GM18861 (cell line): ENCODE measurements around the gene CDK7.
"Not testable (repeated sequence)": the region's sequence is repeated elsewhere in the genome, so short reads cannot be mapped to it uniquely, and the experiment has no call there.

ENCODE experiments used
- ATAC-seq: cut with Tn5 transposase; IDR thresholded peaks from one replicate; pipeline ENCODE4 v1.9.1; 2021; ENCODE audit not compliant: unreplicated experiment

CDK7 gene

DNA sequence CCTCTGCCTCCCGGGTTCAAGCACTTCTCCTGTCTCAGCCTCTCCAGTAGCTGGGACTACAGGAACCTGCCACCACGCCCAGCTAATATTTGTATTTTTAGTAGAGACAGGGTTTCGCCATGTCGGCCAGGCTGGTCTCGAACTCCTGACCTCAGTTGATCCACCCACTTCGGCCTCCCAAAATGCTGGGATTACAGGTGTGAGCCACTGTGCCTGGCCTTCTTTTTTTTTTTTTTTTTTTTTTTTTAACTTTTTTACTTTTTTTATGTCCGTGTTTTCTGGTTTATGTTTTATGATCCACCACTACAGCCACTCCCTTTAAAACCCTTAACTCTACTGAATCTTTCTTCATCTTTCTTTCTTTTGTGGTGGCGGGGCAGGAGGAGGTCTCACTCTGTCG lies 2.0 kb downstream of the CDK7 start:
- not testable (repeated sequence) for ATAC-seq

GRCh38 chr5:69237877-69238276 lies 3.2 kb downstream of the CDK7 start:
- no peak for ATAC-seq

DNA sequence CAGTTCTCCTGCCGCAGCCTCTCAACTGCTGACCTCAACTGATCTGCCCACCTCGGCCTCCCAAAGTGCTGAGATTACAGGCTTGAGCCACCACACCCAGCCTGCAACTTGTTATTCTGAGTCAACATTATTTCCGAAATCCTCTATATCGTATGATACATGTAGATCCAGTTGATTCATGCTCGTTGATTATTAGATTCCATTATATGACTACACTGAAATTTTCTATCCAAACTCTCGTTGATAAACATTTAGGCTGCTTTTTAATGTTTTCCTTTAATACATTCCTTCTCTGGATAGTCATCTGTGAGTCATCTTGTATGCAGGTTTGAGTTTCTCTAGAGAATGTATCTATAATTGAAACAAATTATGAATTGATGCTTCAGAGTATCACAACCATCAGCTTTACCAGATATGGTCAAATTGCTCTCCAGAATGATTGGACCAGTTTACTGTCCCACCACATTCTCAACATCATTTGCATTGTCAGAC lies 4.1 kb downstream of the CDK7 start:
- ATAC-seq, result no peak

GRCh38 chr5:69242215-69242927 lies 7.7 kb downstream of the CDK7 start:
- no peak for ATAC-seq

- ATAC-seq, result no peak
These were observed 10.3 kb downstream of the CDK7 start for GRCh38 chr5:69245031-69245430.

DNA sequence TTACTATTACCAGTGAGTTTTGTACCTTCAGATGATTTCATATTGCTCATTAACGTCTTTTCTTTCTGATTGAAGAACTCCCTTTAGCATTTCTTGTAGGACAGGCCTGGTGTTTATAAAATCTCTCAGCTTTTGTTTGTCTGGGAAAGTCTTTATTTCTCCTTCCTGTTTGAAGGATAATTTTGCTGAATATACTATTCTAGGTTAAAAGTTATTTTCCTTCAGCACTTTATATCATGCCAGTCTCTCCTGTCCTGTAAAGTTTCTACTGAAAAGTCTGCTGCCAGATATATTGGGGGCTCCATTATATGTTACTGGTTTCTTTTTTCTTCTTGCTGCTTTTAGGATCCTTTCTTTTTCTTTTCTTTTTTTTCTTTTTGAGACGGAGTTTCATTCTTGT lies 13.3 kb downstream of the CDK7 start:
- ATAC-seq, result no peak

DNA sequence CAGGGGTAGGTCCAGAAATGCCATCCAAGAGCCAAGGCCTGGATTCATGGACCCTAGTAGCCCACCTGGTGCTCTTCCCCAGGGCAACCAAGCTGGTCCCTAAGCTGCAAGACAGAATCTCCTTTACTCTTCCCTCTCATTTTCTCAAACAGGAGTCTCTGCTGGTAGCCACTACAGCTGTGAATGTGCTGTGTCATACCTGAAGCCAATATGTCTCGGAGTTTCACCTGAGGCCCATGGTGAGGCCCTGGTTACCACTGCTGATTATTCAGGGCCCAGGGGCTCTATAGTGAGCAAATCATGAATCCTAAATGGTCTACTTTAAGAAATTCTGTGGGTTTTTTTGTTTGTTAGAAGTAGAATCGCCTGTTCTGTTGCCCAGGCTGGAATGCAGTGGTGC lies 15.9 kb downstream of the CDK7 start:
- no peak for ATAC-seq

GRCh38 chr5:69252437-69252836 lies 17.8 kb downstream of the CDK7 start:
- ATAC-seq, result no peak

- not testable (repeated sequence) for ATAC-seq
These were observed 21.3 kb downstream of the CDK7 start for GRCh38 chr5:69255940-69256339.

DNA sequence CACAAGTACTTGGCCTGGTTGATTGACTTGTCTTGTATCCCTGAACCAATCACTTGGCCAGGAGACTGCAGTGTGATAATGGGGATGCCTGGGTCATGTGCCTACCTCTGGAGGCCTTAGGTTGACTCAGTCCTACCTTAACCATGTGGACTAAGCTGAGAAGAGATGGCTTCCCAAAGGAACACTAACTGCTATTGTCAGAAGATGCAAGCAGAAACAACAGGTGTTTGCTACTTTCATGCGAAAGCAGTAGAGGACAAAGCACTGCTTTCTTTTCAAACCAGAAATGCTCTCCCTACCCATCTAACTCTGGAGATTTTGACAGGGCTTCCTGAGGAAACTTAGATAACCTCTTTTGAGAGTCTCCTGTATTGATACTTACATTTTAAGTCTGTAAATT lies 22.9 kb downstream of the CDK7 start:
- no peak for ATAC-seq

GRCh38 chr5:69261034-69261433 lies 26.3 kb downstream of the CDK7 start:
- no peak for ATAC-seq

DNA sequence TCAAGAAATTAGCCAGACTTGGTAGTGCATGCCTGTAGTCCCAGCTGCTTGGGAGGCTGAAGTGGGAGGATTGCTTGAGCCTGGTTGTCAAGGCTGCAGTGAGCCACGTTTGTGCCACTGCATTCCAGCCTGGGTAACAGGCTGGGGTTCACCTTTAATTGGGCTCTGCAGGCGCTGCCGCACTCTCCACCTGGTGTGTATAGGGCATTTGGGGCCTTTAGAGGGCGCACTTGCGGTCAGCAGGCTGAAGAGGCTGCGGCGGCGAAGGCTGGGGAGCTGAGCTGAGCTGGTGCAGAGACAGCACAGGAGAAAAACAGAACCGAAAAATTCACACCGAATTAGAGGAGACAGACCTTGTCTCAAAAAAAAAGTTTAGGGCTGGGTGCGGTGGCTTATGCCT lies 31.2 kb downstream of the CDK7 start:
- no peak for ATAC-seq

- ATAC-seq, result no peak
These were observed 34.2 kb downstream of the CDK7 start for GRCh38 chr5:69268899-69269298.

GRCh38 chr5:69270840-69271239 lies 36.2 kb downstream of the CDK7 start:
- ATAC-seq, result no peak

DNA sequence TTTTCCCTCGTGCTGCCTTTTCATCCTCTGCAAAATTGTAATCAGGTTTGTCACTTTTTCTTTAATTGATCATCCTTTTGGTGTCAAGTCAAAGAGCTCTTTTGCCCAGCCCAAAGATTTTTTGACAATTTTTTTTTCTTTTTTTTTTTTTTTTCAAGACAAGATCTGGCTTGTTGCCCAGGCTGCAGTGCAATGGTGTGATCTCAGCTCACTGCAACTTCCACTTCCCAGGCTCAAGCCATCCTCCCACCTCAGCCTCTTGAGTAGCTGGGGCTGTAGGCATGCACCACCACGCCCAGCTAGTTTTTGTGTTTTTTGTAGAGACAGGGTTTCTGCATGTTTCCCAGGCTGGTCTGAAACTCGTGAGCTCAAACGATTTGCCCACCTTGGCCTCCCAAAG lies 36.7 kb downstream of the CDK7 start:
- no peak for ATAC-seq

GRCh38 chr5:69275563-69275962 lies 40.9 kb downstream of the CDK7 start:
- ATAC-seq, result no peak

DNA sequence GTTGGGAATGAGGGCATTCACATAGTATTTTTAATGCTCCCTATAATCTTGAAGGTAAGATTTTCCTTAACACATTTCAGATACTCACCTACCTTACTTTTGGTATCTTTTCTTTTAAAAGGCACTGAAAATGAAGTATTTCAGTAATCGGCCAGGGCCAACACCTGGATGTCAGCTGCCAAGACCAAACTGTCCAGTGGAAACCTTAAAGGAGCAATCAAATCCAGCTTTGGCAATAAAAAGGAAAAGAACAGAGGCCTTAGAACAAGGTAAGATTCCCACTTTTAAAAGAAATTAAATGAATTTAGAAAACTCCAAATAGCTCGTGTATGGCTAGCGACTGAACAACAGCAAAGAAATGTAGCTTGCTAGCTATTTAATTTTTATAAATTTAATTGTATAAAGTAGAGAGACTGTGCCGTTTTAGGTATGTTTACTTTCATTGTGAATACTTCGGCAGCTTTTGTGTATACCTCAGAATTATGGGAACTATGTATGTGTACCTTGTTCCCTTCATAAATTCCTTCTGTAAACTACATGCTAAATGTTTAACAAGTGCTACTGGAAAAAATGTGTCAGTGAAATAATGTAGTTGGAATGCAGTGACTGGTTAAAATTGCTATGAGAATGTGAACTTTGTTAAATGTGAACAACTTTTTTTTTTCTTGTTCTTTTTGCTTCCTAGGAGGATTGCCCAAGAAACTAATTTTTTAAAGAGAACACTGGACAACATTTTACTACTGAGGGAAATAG lies 41.9 kb downstream of the CDK7 start:
- no peak for ATAC-seq

- no peak for ATAC-seq
These were observed 44.8 kb downstream of the CDK7 start for GRCh38 chr5:69279517-69279916.

- no peak for ATAC-seq
These were observed 46.4 kb downstream of the CDK7 start for GRCh38 chr5:69281114-69281513.

DNA sequence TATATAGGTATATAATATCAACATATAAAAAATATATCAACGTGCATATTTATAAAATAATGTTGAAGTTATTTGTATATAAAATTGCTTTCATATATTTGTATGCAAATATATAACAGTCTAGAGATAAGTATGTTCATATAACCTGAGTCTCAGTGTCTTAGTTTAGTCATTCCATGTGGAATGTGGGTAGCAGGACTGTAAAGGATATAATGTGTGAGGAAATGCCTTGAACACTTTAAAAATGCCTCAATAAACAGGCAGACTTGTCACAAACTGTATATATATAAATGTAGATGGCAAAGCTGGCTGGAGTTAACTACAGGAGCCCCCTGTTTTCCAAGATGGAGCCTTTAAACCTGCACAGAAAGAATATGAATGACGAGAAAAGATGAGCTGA lies 49.5 kb downstream of the CDK7 start:
- no peak for ATAC-seq

DNA sequence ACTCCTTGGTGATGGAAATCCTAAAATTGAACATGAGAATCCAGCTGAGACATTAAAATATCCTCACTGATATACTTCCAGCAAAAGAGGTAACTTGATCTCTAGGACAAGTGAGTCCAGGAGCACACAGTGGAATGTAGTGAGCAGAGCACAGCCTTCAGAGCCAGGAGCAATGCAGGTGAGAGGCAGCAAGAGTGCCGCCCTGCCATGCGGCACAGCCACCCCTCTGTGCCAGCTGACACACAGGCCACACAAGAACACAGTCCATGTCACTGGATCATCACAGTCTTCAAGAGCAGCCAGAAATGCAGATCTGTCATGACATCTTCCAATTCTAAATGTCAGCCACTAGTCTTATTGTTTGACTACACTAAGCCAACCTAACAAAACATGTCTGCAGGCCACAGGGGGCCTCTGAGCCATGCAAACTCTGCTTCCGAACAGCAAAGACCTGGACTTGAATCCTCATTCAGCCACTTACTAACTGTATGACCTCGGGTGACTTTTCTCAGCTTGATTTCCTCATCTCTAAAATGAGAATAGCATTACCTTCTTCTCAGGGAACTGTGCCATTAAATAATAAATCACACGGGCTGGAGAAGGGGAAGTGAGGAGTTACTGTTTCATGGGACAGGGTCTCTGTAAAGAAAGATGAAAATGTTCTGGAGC lies 50.9 kb downstream of the CDK7 start:
- ATAC-seq, result no peak

DNA sequence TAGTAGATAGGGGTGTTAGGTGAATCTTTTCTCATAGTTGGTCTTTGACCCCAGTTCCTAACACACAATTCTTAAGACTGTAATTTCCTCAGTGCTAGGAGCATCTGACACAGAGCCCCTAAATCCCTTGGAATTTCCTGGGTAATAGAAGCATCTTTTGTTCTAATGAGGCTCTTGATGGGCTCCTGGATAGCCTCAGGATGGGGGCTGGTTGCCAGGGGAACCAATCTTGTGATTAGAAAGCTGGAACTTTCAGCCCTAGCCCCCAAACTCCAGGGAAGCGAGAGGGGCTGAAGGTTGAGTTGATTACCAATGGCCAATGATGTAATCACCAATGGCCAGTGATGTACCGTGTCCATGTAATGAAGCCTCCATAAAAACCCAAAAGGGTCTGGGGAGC lies 53.4 kb downstream of the CDK7 start:
- ATAC-seq, result no peak
